Colonic mucosa (tissue), 4 donors: ENCODE measurements around the gene CASS4. TPM values are rescaled to one million over a fixed set of nuclear protein-coding genes. Genes with fewer than 3 reads are reported as not detected.

ENCODE experiments used
- DNase-seq: peaks from one replicate; pipeline ENCODE4 v3.0.0-alpha.2; 2020
- H3K27ac ChIP-seq: fragments of 200-600 bp; one replicate; pipeline ENCODE4 v1.8.0; 2021
- H3K27me3 ChIP-seq: fragments of 200-600 bp; one replicate; pipeline ENCODE4 v1.8.0; 2021
- H3K36me3 ChIP-seq: fragments of 200-600 bp; one replicate; pipeline ENCODE4 v1.8.0; 2021
- H3K4me1 ChIP-seq: fragments of 200-600 bp; one replicate; pipeline ENCODE4 v1.8.0; 2021; ENCODE audit warnings: mild to moderate bottlenecking
- H3K4me3 ChIP-seq: fragments of 200-600 bp; one replicate; pipeline ENCODE4 v1.8.0; 2021
- H3K9ac ChIP-seq, 2 donors: one replicate each; pipeline ENCODE4 v1.7.0; 2013; ENCODE audit warnings: control low read depth in 2 of 2, low read depth in 2 of 2, low read length in 2 of 2
- H3K9me3 ChIP-seq: fragments of 200-600 bp; one replicate; pipeline ENCODE4 v1.8.0; 2021
- intact Hi-C: fragments of 100-400 bp; cut with DNase I; formaldehyde crosslinking; loops from one replicate; pipeline ENCODE4 v1.14.1; 2022
- total RNA-seq, 2 donors: library from RNA; stranded (reverse); fragmentation: NEBNext Ultra II Directional in 1 of 2; extraction: Animal tissue kit (Norgen Biotek cat#: 25700) in 1 of 2; gene quantifications; one replicate each; pipeline ENCODE4 v1.2.1, GENCODE V29; 2021
- TF ChIP-seq, protein P1 (sequence below): fragments of 200-600 bp; IDR thresholded peaks from one replicate; pipeline ENCODE4 v1.8.0; 2022; ENCODE audit warnings: antibody characterized with exemption, mild to moderate bottlenecking
- donor health status: healthy.
- donor health status: DM: no; HTN: no; CAD: no.
- donor health status: DM: no; HTN: no; CAD: no.

CASS4 gene
- total RNA-seq, 2 donors from 2014 or later: 0.17 to 0.98 TPM

GRCh38 chr20:56424931-56425330 lies 12.9 kb downstream of the CASS4 start:
- H3K36me3 ChIP-seq: no peaks in the 10 kb centered on the region

DNA sequence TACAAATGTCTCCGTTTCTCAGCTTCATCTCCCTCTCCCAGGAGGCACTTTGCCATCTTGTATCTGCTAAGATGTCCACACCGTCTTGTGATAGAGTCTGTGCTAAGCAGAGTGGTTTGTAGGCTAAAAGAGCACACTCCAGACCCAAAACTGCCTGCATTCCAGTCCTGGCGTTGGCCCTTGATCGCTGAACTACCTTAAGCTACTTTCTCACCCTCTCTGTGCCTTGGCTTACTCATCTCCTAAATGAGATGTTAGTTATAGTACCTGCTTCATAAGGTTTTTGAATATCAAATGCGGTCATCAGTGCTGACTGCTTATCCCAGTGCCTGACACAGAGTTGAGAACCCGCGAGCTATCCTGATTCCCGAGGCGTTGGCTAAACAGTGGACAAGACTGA lies 14.0 kb downstream of the CASS4 start:
- no peak overlapping the region for H3K27ac ChIP-seq
- H3K36me3 ChIP-seq: no peaks in the 10 kb centered on the region
- H3K27me3 ChIP-seq: no peaks in the 10 kb centered on the region
- H3K4me1 ChIP-seq: no peaks in the 10 kb centered on the region
- H3K9me3 ChIP-seq: no peaks in the 10 kb centered on the region
- TF ChIP-seq, protein P1, sequence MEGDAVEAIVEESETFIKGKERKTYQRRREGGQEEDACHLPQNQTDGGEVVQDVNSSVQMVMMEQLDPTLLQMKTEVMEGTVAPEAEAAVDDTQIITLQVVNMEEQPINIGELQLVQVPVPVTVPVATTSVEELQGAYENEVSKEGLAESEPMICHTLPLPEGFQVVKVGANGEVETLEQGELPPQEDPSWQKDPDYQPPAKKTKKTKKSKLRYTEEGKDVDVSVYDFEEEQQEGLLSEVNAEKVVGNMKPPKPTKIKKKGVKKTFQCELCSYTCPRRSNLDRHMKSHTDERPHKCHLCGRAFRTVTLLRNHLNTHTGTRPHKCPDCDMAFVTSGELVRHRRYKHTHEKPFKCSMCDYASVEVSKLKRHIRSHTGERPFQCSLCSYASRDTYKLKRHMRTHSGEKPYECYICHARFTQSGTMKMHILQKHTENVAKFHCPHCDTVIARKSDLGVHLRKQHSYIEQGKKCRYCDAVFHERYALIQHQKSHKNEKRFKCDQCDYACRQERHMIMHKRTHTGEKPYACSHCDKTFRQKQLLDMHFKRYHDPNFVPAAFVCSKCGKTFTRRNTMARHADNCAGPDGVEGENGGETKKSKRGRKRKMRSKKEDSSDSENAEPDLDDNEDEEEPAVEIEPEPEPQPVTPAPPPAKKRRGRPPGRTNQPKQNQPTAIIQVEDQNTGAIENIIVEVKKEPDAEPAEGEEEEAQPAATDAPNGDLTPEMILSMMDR: no peak
- H3K4me3 ChIP-seq: no peak overlapping the region
- no peak for DNase-seq
- no peak overlapping the region for H3K9ac ChIP-seq
- intact Hi-C loops: no loop called here

More at GRCh38 chr20:56424931-56425330, 12.9 kb downstream of the CASS4 start:
- Histone ChIP-seq H3K4me3 (no peak overlapping the region), H3K4me1 (no peaks in the 10 kb centered on the region), H3K9ac (no peak overlapping the region), H3K27ac (no peak overlapping the region), H3K9me3 (no peaks in the 10 kb centered on the region), H3K27me3 (no peaks in the 10 kb centered on the region)
- DNase-seq: no peak
- intact Hi-C loops: no loop called here
- TF ChIP-seq, protein P1: no peak

DNA sequence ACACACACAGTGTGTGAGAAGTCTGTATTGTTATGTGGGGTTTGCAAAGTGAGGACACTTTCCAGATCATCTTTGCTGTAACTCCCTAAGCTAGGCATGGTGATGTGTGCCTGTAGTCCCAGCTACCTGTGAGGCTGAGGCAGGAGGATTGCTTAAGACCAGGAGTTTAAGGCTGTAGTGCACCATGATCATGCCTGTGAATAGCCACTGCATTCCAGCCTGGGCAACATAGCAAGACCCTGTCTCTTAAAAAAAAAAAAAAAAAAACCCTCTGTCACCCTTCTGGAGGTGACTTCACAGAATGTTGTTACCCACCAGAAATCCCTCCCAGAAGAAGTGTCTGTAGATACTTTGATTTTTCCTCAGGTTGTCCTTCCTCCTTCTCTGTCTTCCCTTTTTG lies 14.9 kb downstream of the CASS4 start:
- Histone ChIP-seq H3K9me3 (no peaks in the 10 kb centered on the region), H3K36me3 (no peaks in the 10 kb centered on the region), H3K9ac (no peak overlapping the region), H3K27me3 (no peaks in the 10 kb centered on the region), H3K27ac (no peak overlapping the region), H3K4me3 (no peak overlapping the region), H3K4me1 (no peaks in the 10 kb centered on the region)
- no peak for DNase-seq
- intact Hi-C loops: no loop called here
- TF ChIP-seq, protein P1: no peak

DNA sequence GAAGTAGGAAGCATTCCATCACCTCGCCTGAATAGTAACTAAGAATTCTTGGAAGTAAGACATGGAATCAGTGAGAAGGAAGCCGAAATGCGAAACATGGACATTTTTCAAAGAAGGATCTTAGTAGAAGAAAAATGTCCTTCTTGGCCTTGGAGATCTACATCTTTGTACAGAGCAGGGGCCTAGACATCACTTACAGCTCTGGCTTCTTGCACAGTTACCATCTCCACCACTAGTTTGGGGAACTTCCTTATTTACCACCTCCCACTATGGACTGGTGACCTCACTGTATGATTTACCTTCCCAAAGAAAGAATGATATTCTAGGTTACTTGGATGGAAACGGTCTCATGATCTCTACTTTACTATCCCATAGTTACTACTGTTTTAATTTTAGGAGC lies 15.7 kb downstream of the CASS4 start:
- no peak for DNase-seq
- TF ChIP-seq, protein P1: no peak
- intact Hi-C loops: no loop called here
- no peak overlapping the region for H3K9ac ChIP-seq
- H3K4me1 ChIP-seq: no peaks in the 10 kb centered on the region
- H3K9me3 ChIP-seq: no peaks in the 10 kb centered on the region
- H3K4me3 ChIP-seq: no peak overlapping the region
- no peaks in the 10 kb centered on the region for H3K27me3 ChIP-seq
- H3K36me3 ChIP-seq: no peaks in the 10 kb centered on the region
- no peak overlapping the region for H3K27ac ChIP-seq

DNA sequence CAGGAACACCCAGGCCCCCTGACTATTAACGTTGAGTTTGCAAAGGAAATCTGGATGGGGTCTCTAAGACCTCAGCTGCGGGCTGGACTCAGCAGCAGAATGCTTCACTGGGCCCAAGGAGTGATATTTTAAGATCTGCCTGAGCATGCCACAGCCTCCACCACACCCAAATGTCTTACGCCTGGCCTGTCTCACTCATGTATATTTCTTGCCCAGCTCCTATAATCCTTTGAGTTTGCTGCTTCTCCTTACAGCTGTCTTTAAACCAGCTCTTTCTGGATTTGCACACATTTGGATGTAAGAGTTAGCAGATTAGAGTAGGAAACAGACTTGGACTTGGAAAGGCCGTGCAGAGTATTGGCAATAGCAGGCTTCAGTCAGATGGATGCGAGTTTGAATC lies 16.4 kb downstream of the CASS4 start:
- Histone ChIP-seq H3K4me3 (no peak overlapping the region), H3K27ac (no peak overlapping the region), H3K9ac (no peak overlapping the region), H3K36me3 (no peaks in the 10 kb centered on the region), H3K4me1 (no peaks in the 10 kb centered on the region), H3K27me3 (no peaks in the 10 kb centered on the region), H3K9me3 (no peaks in the 10 kb centered on the region)
- no peak for DNase-seq
- intact Hi-C loops: no loop called here
- TF ChIP-seq, protein P1: no peak

DNA sequence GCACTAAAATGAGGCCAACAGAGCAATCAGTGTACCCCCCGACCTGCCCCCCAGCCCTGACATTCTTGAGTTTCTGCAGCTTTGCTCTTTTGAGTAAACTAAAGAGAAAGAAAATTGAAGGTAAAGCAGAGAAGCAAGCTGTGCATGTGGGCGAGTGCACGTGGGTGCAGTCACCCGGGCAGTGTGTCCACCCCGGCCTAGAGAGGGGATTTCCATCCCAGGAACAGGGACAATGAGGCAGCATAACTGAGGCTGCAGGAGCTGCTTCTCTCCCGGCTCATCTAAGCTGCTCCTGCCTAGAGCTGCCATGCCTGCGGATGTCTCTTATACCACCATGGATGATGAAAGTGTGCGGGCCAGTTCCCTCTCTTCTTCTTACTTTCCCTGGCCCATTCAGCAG lies 16.8 kb downstream of the CASS4 start:
- H3K9me3 ChIP-seq: no peaks in the 10 kb centered on the region
- TF ChIP-seq, protein P1: no peak
- no peak overlapping the region for H3K4me3 ChIP-seq
- no peak overlapping the region for H3K27ac ChIP-seq
- intact Hi-C loops: no loop called here
- no peak for DNase-seq
- H3K9ac ChIP-seq: no peak overlapping the region
- no peaks in the 10 kb centered on the region for H3K27me3 ChIP-seq
- H3K36me3 ChIP-seq: no peaks in the 10 kb centered on the region
- H3K4me1 ChIP-seq: no peaks in the 10 kb centered on the region
